Smooth muscle cell (in vitro differentiated cells): ENCODE results near the gene LHFPL3. TPM values are rescaled to one million over a fixed set of nuclear protein-coding genes. Genes with fewer than 3 reads are reported as not detected.

Experiments
- DNase-seq: peaks from one replicate; lab custom pipeline; 2025; ENCODE audit not compliant: unreplicated experiment; lab: John Stamatoyannopoulos, UW
- H2AFZ ChIP-seq: fragments of 200-600 bp; sonication (generic); 2 replicates; pipeline ENCODE4 v1.6.0; 2016; ENCODE audit warnings: antibody characterized with exemption, low read depth, mild to moderate bottlenecking
- H3F3A ChIP-seq: fragments of 200-600 bp; sonication (generic); 2 replicates; pipeline ENCODE4 v1.6.0; 2017; ENCODE audit warnings: antibody characterized with exemption, low read depth
- H3K27ac ChIP-seq: fragments of 200-600 bp; sonication (generic); 2 replicates; pipeline ENCODE4 v1.5.1; 2016; ENCODE audit warnings: low read depth, mild to moderate bottlenecking
- H3K27me3 ChIP-seq: fragments of 200-600 bp; sonication (generic); 2 replicates; pipeline ENCODE4 v1.6.1; 2016; ENCODE audit warnings: low read depth, mild to moderate bottlenecking
- H3K36me3 ChIP-seq: fragments of 200-600 bp; sonication (generic); 2 replicates; pipeline ENCODE4 v1.5.1; 2016; ENCODE audit warnings: low read depth
- H3K4me1 ChIP-seq: fragments of 200-600 bp; sonication (generic); 2 replicates; pipeline ENCODE4 v1.5.1; 2016; ENCODE audit warnings: low read depth
- H3K4me2 ChIP-seq: fragments of 200-600 bp; sonication (generic); 2 replicates; pipeline ENCODE4 v1.6.0; 2016; ENCODE audit warnings: mild to moderate bottlenecking
- H3K4me3 ChIP-seq: fragments of 200-600 bp; sonication (generic); 2 replicates; pipeline ENCODE4 v1.5.1; 2016; ENCODE audit warnings: mild to moderate bottlenecking
- H3K79me2 ChIP-seq: fragments of 200-600 bp; sonication (generic); 2 replicates; pipeline ENCODE4 v1.6.0; 2016; ENCODE audit warnings: low read depth, mild to moderate bottlenecking
- H3K9ac ChIP-seq: fragments of 200-600 bp; sonication (generic); 2 replicates; pipeline ENCODE4 v1.6.0; 2016; ENCODE audit warnings: low read depth
- H3K9me3 ChIP-seq: fragments of 200-600 bp; sonication (generic); replicated peaks from 2 replicates; pipeline ENCODE4 v1.5.1; 2016; ENCODE audit warnings: low read depth
- H4K20me1 ChIP-seq: fragments of 200-600 bp; sonication (generic); 2 replicates; pipeline ENCODE4 v1.6.0; 2016; ENCODE audit warnings: low read depth
- WGBS: methylation state at CpG from one replicate; pipeline ENCODE4 v1.1.7; 2016; ENCODE audit warnings: low lambda C conversion rate; 5-methylcytosine and 5-hydroxymethylcytosine counted together
- polyA plus RNA-seq: library from polyadenylated mRNA; unstranded; fragments of >200 nt; fragmentation: Nextera tagmentation; extraction: Ambion mirVana; gene quantifications from 2 replicates; pipeline ENCODE4 v1.2.1, GENCODE V29; 2016
- total RNA-seq: library from RNA; depleted of rRNA; stranded (reverse); fragments of >200 nt; gene quantifications from 2 replicates; pipeline ENCODE4 v1.2.3, GENCODE V29; 2014
- TF ChIP-seq, protein P1 (sequence below): fragments of 200-600 bp; sonication (generic); IDR thresholded peaks from 2 replicates; pipeline ENCODE4 v1.5.1; 2017; ENCODE audit warnings: borderline replicate concordance, mild to moderate bottlenecking, antibody characterized with exemption; ENCODE audit not compliant: insufficient read depth, poor library complexity, severe bottlenecking

Gene LHFPL3
- total and polyA plus RNA-seq, 2 experiments from 2014 or later = not detected

DNA sequence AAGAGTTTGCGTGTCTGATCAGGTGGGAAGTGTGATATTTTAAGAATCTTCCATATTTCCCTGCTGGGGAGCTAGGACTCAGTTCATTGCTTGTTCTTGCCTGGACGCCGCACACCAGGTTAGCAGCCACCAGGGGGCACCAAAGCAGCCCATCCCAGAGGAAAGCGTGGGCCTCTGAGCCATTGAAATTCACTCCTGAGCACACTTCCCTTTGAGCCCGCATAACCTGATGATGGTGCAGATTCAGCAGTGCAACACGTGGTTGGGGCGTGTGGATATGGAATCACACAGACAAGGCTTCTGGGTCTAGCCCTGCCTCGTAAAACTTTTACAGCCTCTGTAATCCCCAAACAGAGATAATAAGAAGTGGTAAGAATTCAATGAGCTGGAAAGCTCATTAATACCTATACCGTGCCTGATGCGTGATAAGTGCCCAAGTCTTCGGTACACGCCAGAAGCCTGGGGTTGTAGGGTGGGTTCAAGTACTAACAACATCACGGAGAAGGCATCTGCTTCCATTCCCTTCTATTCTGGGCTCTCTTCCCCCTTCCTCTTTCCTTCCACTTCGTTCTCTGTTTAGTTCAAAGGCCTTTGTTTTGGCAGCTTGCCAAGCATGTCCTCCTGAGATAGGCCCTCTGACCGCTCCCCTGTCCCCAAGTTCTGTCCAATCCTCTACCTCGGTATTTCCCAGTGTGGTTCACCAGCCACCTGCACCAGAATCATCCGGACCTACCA, 555.5 kb downstream of the LHFPL3 start:
- peak overlapping the region; percentile 5 for H3K4me2 ChIP-seq
- H3K36me3 ChIP-seq = no peaks in the 10 kb centered on the region
- H3K27ac ChIP-seq = no peak overlapping the region
- no peaks in the 10 kb centered on the region for H4K20me1 ChIP-seq
- H3K9ac ChIP-seq = no peak overlapping the region
- peak overlapping the region; percentile 70 for H2AFZ ChIP-seq
- no peak overlapping the region for H3K4me3 ChIP-seq
- DNase-seq = peak; percentile 47
- TF ChIP-seq, protein P1, sequence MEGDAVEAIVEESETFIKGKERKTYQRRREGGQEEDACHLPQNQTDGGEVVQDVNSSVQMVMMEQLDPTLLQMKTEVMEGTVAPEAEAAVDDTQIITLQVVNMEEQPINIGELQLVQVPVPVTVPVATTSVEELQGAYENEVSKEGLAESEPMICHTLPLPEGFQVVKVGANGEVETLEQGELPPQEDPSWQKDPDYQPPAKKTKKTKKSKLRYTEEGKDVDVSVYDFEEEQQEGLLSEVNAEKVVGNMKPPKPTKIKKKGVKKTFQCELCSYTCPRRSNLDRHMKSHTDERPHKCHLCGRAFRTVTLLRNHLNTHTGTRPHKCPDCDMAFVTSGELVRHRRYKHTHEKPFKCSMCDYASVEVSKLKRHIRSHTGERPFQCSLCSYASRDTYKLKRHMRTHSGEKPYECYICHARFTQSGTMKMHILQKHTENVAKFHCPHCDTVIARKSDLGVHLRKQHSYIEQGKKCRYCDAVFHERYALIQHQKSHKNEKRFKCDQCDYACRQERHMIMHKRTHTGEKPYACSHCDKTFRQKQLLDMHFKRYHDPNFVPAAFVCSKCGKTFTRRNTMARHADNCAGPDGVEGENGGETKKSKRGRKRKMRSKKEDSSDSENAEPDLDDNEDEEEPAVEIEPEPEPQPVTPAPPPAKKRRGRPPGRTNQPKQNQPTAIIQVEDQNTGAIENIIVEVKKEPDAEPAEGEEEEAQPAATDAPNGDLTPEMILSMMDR = peak; percentile 93
- H3K4me1 ChIP-seq = peaks cover 5% of the 10 kb centered on the region
- WGBS = 19% methylated on average over 17 of the region's 17 CpGs
- H3F3A ChIP-seq = no peaks in the 10 kb centered on the region
- H3K27me3 ChIP-seq = peaks cover 33% of the 10 kb centered on the region
- H3K79me2 ChIP-seq = no peaks in the 10 kb centered on the region
- no peaks in the 10 kb centered on the region for H3K9me3 ChIP-seq

DNA sequence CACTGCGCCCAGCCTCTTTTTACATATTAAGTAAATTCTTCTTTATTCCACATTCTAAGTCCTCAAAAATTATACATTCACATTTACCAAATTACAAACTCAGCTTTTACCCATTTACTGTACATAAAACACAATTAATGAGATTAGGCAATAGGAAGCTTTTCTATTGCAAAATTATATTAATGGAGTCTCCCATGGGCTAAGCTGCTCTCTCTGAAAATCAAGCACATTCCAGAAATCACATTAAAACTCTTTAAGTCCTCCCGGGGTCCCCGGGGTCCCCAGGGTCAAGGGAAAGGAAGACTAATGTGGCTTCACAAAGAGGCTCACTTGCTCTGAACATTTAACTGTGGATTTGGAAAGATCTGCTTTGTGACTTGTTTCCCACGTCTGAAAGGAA, 558.2 kb downstream of the LHFPL3 start:
- Histone ChIP-seq H3K9me3 (no peaks in the 10 kb centered on the region), H3K27ac (no peak overlapping the region), H3F3A (no peaks in the 10 kb centered on the region), H3K27me3 (peaks cover 33% of the 10 kb centered on the region), H3K4me3 (no peak overlapping the region), H2AFZ (no peak overlapping the region), H3K4me1 (peaks cover 5% of the 10 kb centered on the region), H3K4me2 (no peak overlapping the region), H3K9ac (no peak overlapping the region), H3K79me2 (no peaks in the 10 kb centered on the region), H3K36me3 (no peaks in the 10 kb centered on the region), H4K20me1 (no peaks in the 10 kb centered on the region)
- no peak for DNase-seq
- WGBS = 85% methylated on average over 4 of the region's 4 CpGs
- TF ChIP-seq, protein P1 = no peak

DNA sequence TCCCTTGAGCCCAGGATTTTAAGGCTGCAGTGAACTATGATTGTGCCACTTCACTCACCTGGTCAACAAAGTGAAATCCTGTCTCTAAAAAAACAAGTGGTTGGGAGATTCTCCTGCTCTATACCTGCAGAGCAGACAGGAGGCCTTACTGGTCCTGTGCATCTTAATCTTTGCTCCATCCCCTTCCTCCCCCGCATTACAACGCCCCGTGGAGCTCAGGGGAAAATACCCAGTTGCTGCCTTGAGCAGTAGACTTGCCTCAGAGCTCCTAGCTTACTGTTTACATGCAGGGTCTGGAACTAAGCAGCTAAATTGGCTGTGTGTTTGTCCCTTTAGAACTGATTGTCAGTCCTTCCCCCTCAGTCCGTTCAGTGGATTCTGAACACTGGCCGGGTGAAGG, 561.8 kb downstream of the LHFPL3 start:
- Histone ChIP-seq H3K9ac (no peak overlapping the region), H2AFZ (no peak overlapping the region), H3K4me1 (no peaks in the 10 kb centered on the region), H3K79me2 (no peaks in the 10 kb centered on the region), H3K4me2 (no peak overlapping the region), H4K20me1 (no peaks in the 10 kb centered on the region), H3F3A (no peaks in the 10 kb centered on the region), H3K9me3 (no peaks in the 10 kb centered on the region), H3K27me3 (peaks cover 43% of the 10 kb centered on the region), H3K27ac (no peak overlapping the region), H3K4me3 (no peak overlapping the region), H3K36me3 (no peaks in the 10 kb centered on the region)
- no peak for DNase-seq
- WGBS = 75% methylated on average over 5 of the region's 5 CpGs
- TF ChIP-seq, protein P1 = no peak

DNA sequence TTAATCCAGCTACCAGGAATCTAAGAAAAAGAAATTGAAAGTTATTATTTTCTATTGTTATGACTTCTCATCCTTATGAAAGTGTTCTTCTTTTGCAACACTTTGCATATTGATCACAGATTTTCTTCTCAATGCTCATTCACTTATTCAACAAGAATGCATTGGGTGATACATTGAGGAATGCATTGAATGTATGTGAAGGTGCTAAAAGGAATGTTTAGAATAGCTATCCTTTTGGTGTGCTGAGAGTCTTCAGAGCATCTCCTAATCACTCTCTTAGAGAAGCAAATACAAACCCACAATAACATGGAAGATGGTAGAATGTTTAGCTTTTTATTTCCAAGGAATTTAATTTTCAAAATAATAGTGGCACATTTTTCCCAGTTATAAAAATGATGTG, 563.5 kb downstream of the LHFPL3 start:
- TF ChIP-seq, protein P1 = no peak
- no peaks in the 10 kb centered on the region for H3K36me3 ChIP-seq
- no peak overlapping the region for H2AFZ ChIP-seq
- no peak overlapping the region for H3K27ac ChIP-seq
- DNase-seq = no peak
- no peaks in the 10 kb centered on the region for H4K20me1 ChIP-seq
- H3K4me3 ChIP-seq = no peak overlapping the region
- no peaks in the 10 kb centered on the region for H3K4me1 ChIP-seq
- H3K79me2 ChIP-seq = no peaks in the 10 kb centered on the region
- H3K27me3 ChIP-seq = peaks cover 35% of the 10 kb centered on the region
- no peaks in the 10 kb centered on the region for H3F3A ChIP-seq
- no peak overlapping the region for H3K9ac ChIP-seq
- no peak overlapping the region for H3K4me2 ChIP-seq
- H3K9me3 ChIP-seq = no peaks in the 10 kb centered on the region
